ENCODE measurements around the gene A1BG.

- TF ChIP-seq, protein P1, sequence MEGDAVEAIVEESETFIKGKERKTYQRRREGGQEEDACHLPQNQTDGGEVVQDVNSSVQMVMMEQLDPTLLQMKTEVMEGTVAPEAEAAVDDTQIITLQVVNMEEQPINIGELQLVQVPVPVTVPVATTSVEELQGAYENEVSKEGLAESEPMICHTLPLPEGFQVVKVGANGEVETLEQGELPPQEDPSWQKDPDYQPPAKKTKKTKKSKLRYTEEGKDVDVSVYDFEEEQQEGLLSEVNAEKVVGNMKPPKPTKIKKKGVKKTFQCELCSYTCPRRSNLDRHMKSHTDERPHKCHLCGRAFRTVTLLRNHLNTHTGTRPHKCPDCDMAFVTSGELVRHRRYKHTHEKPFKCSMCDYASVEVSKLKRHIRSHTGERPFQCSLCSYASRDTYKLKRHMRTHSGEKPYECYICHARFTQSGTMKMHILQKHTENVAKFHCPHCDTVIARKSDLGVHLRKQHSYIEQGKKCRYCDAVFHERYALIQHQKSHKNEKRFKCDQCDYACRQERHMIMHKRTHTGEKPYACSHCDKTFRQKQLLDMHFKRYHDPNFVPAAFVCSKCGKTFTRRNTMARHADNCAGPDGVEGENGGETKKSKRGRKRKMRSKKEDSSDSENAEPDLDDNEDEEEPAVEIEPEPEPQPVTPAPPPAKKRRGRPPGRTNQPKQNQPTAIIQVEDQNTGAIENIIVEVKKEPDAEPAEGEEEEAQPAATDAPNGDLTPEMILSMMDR (IDR thresholded peaks at IDR 0.05; ENCODE audit: insufficient read depth, low read length, poor library complexity, severe bottlenecking) = no peak
- no peak for TF ChIP-seq EZH2phosphoT487 (conservative IDR thresholded peaks at IDR 0.05; ENCODE audit: low read length)
Measured at GRCh38 chr19:58317476-58318072, 35.7 kb downstream of the A1BG start.

All from SU-DHL-6 (cell line).